WTC11 (cell line): ENCODE results near the gene NDE1.

Experiments
- FOXK1 ChIP-seq: sonication (generic); formaldehyde crosslinking; IDR thresholded peaks from 2 replicates; pipeline ENCODE4 v1.8.0; 2022; ENCODE audit warnings: mild to moderate bottlenecking, moderate library complexity, missing genetic modification reagents
- FOXP1 ChIP-seq: sonication (generic); formaldehyde crosslinking; IDR thresholded peaks from 2 replicates; pipeline ENCODE4 v1.8.0; 2022; ENCODE audit warnings: missing genetic modification reagents, mild to moderate bottlenecking, moderate library complexity, borderline replicate concordance
- JUN ChIP-seq: sonication (generic); formaldehyde crosslinking; IDR thresholded peaks from 2 replicates; pipeline ENCODE4 v1.8.0; 2023; ENCODE audit warnings: mild to moderate bottlenecking, missing genetic modification reagents
- RELA ChIP-seq: sonication (generic); formaldehyde crosslinking; IDR thresholded peaks from 2 replicates; pipeline ENCODE4 v1.8.1; 2022; ENCODE audit warnings: missing genetic modification reagents, mild to moderate bottlenecking, borderline replicate concordance
- SOX15 ChIP-seq: fragments of 250-450 bp; sonication (Bioruptor Pico); IDR thresholded peaks from 2 replicates; pipeline ENCODE4 v1.9.0; 2021; ENCODE audit warnings: mild to moderate bottlenecking
- TCF7 ChIP-seq: sonication (generic); formaldehyde crosslinking; IDR thresholded peaks from 2 replicates; pipeline ENCODE4 v1.8.0; 2022; ENCODE audit warnings: mild to moderate bottlenecking, low read depth, missing genetic modification reagents, moderate library complexity
- TF ChIP-seq, protein P1 (sequence below): sonication (generic); formaldehyde crosslinking; conservative IDR thresholded peaks from 2 replicates; pipeline ENCODE4 v1.8.1; 2022; ENCODE audit warnings: mild to moderate bottlenecking, missing genetic modification reagents
- TF ChIP-seq, protein P2 (sequence below): sonication (generic); formaldehyde crosslinking; IDR thresholded peaks from 2 replicates; pipeline ENCODE4 v1.8.1; 2022; ENCODE audit warnings: mild to moderate bottlenecking, missing genetic modification reagents, moderate library complexity, borderline replicate concordance
- TF ChIP-seq, protein P3 (sequence below): sonication (generic); formaldehyde crosslinking; IDR thresholded peaks from 2 replicates; pipeline ENCODE4 v1.8.1; 2023; ENCODE audit warnings: mild to moderate bottlenecking, missing genetic modification reagents, moderate library complexity
- TF ChIP-seq, protein P4 (sequence below): fragments of 200-600 bp; IDR thresholded peaks from 2 replicates; pipeline ENCODE4 v1.8.0; 2022; ENCODE audit warnings: antibody characterized with exemption

DNA sequence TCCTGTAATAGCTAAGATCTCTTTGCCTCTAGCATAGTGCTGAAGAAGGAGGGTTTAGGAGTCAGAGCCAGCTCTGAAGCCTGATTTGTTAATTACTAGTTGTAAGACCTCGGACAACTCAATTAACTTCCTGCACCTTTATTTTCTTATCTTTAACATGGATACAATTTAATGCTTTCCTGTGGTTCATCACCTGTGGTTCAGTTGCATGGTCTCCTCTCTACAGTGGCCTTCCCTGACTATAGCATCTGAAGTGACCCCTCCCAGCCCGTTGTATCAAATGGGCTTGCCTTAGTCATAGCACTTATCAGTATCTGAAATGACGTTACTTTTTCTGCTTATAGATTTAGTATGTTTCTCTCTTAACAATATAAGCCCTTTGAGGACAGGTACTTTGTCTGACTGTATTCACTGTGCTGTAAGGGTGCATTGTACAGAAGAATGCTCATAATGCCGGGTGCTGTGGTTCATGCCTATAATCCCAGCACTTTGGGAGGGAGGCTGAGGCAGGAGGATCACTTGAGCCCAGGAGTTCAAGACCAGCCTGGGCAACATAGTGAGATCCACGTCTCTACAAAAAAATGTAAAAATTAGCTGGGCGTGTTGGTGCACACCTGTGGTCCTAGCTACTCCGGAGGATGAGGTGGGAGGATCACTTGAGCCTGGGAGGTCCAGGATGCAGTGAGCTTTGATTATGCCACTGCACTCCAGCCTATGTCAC lies 2.6 kb upstream of the NDE1 start:
- TF ChIP-seq, protein P1, sequence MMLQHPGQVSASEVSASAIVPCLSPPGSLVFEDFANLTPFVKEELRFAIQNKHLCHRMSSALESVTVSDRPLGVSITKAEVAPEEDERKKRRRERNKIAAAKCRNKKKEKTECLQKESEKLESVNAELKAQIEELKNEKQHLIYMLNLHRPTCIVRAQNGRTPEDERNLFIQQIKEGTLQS (CRISPR knock-in tag), result no peak
- TF ChIP-seq, protein P2, sequence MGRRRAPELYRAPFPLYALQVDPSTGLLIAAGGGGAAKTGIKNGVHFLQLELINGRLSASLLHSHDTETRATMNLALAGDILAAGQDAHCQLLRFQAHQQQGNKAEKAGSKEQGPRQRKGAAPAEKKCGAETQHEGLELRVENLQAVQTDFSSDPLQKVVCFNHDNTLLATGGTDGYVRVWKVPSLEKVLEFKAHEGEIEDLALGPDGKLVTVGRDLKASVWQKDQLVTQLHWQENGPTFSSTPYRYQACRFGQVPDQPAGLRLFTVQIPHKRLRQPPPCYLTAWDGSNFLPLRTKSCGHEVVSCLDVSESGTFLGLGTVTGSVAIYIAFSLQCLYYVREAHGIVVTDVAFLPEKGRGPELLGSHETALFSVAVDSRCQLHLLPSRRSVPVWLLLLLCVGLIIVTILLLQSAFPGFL (CRISPR knock-in tag), result no peak
- TF ChIP-seq FOXK1 (CRISPR knock-in tag), result no peak
- TF ChIP-seq, protein P3, sequence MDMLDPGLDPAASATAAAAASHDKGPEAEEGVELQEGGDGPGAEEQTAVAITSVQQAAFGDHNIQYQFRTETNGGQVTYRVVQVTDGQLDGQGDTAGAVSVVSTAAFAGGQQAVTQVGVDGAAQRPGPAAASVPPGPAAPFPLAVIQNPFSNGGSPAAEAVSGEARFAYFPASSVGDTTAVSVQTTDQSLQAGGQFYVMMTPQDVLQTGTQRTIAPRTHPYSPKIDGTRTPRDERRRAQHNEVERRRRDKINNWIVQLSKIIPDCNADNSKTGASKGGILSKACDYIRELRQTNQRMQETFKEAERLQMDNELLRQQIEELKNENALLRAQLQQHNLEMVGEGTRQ (CRISPR knock-in tag), result no peak
- TF ChIP-seq SOX15 (CRISPR knock-in tag), result no peak
- TF ChIP-seq, protein P4, sequence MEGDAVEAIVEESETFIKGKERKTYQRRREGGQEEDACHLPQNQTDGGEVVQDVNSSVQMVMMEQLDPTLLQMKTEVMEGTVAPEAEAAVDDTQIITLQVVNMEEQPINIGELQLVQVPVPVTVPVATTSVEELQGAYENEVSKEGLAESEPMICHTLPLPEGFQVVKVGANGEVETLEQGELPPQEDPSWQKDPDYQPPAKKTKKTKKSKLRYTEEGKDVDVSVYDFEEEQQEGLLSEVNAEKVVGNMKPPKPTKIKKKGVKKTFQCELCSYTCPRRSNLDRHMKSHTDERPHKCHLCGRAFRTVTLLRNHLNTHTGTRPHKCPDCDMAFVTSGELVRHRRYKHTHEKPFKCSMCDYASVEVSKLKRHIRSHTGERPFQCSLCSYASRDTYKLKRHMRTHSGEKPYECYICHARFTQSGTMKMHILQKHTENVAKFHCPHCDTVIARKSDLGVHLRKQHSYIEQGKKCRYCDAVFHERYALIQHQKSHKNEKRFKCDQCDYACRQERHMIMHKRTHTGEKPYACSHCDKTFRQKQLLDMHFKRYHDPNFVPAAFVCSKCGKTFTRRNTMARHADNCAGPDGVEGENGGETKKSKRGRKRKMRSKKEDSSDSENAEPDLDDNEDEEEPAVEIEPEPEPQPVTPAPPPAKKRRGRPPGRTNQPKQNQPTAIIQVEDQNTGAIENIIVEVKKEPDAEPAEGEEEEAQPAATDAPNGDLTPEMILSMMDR, result no peak
- no peak for TF ChIP-seq TCF7 (CRISPR knock-in tag)
- no peak for TF ChIP-seq FOXP1
- no peak for TF ChIP-seq JUN (CRISPR knock-in tag)
- no peak for TF ChIP-seq RELA (CRISPR knock-in tag)
